KG1 (cell line): ENCODE data around the gene SFXN4.
"Not testable (repeated sequence)": the region's sequence is repeated elsewhere in the genome, so short reads cannot be mapped to it uniquely, and the experiment has no call there.

Experiments
- DNase-seq: peaks from one replicate; lab custom pipeline; 2025; lab: John Stamatoyannopoulos, UW

The SFXN4 gene

DNA sequence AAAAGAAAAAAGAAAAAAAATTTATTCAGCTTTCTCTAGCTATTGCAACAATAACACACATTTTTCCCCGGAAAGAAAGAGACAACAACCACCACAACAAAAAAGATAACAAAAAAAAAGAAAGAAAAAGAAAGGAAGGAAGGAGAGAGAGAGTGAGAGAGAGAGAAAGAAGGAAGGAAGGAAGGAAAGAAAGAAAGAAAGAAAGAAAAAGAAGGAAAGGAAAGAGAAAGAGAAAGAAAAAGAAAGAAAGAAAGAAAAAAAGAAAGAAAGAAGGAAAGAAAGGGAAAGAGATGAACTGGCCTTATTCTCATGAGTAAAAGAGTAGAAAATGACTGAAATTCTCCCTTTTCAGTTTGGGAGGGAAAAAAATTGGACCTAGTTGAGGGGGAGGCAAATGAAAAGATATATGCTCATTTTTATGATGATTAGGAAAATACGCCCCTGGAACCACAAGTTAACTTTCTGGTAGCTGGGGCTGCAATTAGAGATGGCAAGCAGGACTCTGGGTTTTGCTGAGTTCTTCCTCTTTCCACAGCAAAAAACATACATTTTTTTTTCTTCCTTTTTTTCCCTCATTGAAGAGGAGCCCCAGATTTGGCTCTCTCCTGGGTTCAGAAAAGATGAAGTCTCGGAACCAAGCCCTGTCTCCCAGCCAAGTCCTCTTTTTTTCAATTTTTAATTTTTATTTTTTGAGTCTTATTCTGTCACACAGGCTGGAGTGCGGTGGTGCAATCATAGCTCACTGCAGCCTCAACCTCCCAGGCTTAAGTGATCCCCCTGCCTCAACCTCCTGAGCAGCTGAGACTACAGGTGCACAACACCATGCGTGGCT, 25.7 kb upstream of the SFXN4 start:
- no peak for DNase-seq

DNA sequence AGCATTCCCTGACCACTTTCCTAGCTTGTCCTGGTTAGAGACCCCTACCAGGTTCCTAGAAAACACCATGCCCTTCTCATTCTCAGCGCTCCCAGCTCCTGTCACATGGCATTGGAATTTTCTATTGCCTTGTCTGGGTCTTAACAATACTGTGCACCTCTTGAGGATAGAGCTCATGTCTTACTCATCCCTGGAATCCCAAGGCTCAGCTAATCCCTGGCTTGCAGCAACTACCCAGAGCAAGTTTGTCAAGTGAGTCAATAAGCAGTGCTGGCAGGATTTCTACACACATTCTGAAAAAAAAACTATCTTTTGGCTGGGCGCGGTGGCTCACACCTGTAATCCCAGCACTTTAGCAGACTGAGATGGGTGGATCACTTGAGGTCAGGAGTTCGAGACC, 24.8 kb upstream of the SFXN4 start:
- DNase-seq, result no peak

DNA sequence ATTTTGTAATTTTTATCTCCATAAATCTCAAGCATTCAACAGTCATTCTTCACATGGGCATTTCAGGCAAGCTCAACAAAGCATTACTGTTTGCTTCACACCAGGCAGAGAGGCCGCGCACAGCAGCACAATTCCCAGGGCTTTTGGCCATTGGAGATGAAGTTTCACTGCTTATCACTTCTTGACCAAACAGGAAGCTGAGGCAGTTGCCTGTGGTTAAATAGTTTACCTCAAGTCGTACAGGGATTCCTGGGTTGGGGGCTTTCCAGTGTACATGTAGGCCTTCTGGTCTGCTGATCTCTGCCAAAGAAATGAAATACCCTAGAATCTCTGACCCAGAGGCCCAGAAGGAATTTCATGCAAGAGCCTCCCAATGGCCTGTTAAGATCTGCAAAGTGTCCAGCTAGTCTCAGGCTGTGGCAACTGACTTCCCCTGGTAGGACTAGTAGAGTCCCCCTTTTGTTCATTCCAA, 24.3 kb upstream of the SFXN4 start:
- no peak for DNase-seq

DNA sequence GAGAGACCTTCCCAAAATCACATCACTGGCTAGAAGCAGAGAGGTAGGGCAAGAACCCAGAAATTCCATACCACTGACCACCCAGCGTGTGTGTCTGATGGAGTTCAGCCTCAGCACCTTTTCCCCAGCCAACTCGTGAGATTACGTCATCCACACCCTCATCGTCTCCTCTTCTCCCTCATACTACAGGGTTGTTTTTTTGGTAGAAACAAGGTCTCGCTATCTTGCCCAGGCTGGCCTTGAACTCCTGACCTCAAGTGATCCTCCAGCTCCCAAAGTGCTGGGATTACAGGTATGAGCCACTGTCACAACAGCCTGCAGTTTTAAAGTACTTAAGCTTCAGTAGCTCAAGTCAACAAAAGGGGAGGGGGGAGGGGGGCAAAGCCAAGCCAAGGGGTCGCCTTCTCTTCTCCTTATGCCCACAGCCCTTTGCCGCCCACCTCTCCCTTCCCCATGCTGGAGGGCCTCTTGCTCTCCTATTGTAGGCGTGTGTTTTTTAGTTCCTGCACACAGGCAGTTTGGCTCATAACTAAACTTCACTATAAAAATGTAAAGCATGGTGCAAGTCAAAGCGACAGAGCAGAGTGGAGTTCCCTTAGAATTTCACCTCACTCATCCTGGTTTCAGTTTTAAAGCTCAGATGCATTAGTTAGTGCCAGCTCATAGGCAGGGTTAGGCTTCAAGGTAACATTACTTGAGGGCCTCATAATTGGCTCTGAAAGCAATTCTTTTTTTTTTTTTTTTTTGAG, 18.3 kb upstream of the SFXN4 start:
- no peak for DNase-seq

DNA sequence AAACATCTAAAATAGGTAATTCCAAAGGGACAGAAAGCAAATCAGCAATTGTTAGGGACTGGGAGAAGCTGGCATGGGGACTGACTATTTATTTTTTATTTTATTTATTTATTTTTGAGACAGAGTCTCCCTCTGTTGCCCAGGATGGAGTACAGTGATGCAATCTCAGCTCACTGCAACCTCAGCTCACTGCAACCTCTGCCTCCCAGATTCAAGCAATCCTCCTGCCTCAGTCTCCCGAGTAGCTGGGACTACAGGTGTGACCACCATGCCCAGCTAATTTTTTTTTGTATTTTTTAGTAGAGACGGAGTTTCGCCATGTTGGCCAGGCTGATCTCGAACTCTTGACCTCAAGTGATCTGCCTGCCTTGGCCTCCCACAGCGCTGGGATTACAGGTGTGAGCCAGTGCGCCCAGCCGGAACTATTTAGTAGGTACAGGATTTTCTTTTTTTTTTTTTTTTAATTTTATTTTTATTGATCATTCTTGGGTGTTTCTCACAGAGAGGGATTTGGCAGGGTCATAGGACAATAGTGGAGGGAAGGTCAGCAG, 15.4 kb upstream of the SFXN4 start:
- DNase-seq, result not testable (repeated sequence)

DNA sequence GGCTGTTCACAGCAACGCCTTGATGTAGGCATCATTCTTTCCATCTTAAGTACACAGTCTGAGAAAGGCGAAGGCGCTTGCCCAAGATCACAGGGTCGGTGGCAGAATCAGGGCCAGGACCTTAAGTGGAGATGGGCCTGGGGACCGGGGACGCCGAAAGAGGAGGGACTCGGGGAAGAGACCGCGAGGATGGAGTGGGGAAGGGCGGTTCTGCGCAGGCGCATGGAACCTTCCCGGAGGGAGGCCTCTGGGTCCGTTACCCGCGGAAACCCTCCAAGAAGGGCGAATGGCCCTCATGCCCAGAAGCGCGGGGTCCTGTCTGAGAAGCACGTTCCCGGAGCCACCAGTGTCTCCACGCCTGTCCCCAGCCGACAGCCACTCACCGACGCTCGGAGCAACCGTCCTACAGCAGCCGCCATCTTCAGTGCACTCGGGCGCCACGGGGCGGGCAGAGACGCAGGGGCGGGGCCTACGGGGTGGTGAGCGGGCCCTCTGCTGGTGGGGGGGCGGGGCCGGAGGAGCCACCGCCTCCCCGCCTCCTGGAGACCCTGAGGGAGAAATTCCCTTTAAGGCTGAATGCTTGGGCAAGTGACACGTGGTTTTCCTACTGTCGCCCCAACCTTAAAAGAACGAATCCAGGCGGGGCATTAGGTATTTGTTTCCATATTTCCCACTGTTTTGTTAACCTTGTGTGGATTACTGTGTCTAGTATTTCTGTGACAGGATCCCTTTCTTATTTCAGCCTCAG, 13.0 kb upstream of the SFXN4 start, which contains the start of gene PRDX3:
TSS of gene PRDX3 (minus strand) at position 441 of the 748 bp plus-strand sequence. CDS start at position 419, 22 bp downstream.
- DNase-seq, result peak; percentile 83

DNA sequence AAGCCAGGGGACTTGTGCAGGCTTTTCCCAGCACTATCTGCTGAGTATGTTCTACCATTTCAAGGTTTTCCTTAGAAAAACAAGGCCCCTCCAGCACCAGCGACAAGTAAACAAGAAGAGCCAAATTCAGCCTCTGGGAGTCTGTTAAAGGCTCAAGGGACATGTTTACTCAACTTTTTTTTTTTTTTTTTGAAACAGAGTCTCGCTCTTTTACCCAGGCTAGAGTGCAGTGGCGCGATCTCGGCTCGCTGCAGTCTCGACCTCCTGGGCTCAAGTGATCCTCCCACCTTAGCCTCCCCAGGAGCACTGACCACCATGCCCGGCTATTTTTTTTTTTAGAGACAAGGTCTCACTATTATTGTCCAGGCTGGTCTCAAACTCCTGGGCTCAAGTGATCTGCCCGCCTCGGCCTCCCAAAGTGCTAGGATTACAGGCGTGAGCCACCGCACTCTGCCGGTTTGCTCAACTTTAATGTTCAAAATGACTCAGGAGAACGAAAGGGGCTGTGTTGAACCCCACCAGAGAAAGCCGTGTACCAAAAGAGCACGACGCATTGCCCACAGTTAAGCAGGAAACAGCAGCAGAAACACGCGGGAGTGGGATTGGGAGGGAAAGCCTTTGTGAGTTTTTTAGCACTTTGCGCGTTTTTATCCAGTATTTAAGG, 12.3 kb upstream of the SFXN4 start:
- no peak for DNase-seq

DNA sequence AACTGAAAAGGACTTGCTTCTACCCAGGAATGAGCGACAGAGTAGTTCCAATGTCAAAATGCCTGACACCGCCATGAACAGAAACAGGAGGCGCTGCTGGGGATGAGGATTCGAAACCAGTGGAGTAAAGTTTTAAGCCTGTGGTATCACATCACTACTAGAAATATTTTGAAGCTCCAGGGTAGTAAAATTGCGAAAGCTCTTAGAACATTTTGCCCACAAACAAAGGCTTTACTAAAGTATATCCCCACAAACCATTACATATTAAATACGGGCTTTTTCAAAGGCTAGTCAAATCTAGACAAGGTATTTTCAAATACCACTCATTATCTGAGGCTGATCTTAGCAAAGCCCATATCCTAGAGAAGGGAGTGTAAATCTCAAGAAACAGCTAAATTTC, 10.7 kb upstream of the SFXN4 start:
- no peak for DNase-seq

DNA sequence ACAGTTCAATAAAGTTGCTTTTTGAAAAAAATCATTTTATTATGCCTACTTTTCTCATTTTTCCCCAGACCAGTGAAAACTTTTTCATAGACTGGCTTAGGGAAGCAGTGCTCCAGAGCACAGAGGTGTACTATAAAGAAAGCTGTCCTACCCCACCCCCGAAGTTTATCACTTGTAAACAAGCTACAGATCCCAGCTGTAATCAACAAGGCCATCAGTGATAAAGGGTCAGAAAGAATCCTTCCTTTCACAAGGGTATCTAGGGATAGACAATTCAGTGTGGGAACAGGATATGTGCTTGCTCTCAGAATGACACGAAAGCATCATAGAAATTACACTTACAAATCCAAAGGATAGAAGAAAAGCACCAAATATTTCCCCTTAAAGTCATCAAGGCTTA, 8.6 kb upstream of the SFXN4 start:
- no peak for DNase-seq

DNA sequence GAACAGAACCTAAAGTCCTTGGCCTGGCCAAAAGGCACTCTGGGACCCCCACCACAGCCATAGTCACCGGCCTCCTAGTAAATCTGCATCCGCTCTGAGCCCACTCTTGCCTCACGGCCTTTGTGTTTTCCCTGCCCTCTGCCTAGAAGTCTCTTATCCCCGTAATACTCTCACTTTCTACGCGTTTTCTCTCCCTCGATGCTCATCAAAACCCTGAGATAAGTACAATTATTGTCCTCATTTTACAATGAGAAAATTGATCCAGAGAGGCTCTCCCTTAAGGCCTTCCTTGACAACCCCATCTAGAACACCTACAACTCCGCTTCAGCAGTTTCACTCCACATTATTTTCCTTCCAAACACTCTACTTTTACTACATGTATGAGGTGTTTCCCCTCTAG, 1.5 kb upstream of the SFXN4 start:
- no peak for DNase-seq

DNA sequence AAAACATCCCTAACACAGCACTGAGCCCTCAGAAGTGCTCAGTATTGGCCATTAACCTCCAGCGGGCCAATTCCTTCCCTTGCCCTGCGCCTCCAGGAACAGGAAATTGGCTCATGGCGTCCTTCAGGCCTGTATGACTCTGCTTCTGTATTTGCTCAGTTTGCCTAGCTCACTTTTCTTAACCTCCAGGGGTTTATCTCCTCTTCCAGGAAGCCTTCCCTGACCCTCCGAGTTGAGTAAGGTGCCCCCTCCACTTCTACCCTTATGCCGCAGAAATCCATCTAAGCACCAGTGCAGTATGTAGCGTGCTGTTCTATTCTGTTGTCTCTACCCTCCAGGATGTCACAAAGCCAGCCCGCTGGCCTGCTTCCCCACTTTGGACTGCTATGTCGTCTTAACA, 1.1 kb upstream of the SFXN4 start:
- no peak for DNase-seq

DNA sequence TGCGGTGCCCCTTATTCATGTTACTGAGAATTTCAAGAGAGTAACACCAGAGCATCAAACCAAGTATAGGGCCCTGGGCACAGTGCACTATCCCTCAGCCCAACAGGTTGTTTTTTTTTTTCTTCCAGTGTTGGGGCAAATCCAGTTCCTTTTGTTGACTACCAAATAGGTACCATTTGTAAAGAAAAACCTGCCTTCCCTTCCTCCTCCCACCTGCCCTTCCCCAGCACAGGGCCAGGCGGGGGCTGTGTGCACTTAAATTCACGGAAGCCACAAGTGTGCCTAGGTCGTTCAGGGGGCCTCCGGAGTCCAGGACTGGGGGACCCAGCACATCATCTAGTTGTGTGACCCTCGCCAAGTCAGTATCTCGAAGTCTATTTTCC, 595 bp upstream of the SFXN4 start:
- no peak for DNase-seq

DNA sequence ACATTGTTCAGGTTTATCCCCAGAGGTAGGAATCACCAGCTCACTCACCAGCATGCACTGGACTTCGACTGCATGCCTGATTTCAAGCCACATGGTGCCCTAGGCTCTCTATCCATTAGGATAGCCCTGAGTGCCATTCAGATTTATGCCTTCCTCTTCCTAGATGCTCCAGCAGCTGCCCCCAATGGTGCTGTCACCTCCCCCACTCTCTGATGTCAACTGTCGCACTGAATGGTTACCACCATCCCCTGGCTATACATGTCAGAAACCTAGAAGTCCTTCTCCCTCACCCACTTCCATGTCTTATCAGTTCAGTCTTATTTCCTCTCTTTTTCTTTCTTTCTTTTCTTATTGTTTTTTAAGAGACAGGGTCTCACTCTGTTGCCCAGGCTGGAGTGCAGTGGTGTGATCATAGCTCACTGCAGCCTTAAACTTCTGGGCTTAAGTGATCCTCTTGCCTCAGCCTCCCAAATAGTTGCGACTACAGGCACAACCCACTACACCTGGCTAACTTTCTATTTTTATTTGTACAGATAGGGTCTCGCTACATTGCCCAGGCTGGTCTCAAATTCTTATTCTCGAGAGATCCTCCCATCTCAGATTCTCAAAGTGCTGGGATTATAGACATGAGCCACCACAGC, 2.9 kb downstream of the SFXN4 start:
- no peak for DNase-seq

DNA sequence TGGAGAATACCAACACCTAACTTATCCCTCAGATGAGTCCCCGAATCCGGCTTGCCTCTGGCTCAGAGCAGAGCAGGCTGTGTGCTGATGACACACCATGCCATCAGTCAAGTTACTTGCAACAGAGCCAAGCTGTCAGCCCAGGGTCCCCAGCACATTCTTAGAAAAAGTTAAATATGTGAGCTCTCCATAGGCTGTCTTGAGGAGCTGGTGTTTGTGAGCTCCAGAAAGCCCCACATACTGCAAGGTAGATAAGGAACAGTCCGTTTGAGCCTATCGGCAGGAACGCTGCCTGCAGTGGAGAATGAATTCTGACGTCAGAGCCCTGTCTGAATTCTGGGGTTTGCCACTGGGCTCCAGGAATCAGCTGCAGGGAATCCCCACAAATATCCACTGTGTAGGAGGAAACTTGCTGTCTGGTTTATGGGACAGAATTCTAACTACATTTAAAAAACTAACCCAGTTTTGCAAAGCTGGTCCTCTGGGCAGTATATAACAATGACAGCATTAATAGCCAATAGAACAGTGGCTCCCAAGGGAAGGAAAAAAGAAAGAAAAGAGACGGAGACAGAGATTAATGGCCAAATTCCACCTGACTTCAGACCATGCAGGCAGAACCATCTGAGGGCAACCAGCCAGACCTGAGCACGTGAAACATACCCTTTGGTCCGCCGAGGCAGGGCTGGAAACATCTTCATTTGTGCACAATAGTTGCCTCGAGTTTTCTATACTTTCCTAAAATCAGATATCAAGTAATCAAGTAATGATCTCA, 3.6 kb downstream of the SFXN4 start:
- DNase-seq, result no peak

DNA sequence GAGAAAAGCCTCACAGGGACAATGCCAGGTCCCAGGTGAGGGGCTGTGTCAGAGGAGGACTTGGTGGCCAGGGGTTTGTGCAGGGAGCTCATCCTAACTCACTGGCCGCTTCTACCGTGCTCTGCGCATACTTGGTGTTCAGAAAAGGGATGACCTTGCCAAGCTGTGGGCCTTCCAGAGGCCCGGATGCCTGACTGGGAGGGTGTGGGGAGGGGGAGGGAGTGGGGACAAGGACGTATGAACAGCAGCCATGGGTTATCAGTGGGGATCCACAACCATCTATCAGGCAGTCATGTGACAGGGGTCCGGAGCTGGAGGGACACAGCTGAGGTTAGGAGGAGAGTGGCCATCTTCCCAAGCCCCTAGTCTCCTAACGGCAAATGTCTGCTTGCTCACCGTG, 6.2 kb downstream of the SFXN4 start:
- DNase-seq, result no peak

DNA sequence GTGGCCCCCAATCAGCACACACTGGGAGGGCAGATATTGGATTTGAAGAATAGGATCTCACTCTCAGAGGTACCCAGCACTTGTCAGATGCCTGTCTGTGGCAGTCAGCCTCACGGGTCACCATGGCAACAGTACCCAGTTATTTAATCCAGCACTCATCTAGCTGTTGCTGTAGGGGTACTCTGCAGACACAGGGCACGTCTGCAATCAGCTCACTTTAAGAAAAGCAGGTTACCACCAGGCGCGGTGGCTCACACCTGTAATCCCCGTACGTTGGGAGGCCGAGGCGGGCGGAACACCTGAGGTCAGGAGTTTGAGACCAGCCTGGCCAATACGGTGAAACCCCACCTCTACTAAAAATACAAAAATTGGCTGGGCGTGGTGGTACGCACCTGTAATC, 11.9 kb downstream of the SFXN4 start:
- no peak for DNase-seq

DNA sequence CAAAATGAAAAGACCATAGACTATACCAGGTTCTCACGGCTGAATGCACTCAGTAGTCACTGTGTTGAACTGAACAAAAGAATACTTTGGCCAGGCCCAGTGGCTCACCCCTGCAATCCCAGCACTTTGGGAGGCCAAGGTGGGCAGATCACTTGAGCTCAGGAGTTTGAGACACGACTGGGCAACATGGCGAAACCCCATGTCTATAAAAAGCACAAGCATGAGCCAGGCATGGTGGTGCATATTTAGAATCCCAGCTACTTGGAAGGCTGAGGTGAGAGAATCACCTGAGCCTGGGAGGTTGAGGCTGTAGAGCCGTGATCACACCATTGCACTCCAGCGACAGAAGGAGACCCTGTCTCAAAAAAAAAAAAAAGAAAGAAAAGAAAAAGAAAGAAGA, 12.5 kb downstream of the SFXN4 start:
- no peak for DNase-seq

DNA sequence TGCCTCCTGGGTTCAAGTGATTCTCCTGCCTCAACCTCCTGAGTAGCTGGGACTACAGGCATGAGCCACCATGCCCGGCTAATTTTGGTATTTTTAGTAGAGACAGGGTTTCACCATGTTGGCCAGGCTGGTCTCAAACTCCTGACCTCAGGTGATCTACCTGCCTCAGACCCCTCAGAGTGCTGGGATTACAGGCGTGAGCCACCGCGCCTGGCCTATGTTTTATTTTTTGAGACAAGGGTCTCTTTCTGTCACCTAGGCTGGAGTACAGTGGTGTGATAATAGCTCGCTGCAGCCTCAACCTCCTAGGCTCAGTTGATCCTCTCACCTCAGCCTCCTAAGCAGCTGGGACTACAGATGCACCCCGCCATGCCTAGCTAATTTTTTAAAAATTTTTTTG, 13.9 kb downstream of the SFXN4 start:
- DNase-seq, result not testable (repeated sequence)

DNA sequence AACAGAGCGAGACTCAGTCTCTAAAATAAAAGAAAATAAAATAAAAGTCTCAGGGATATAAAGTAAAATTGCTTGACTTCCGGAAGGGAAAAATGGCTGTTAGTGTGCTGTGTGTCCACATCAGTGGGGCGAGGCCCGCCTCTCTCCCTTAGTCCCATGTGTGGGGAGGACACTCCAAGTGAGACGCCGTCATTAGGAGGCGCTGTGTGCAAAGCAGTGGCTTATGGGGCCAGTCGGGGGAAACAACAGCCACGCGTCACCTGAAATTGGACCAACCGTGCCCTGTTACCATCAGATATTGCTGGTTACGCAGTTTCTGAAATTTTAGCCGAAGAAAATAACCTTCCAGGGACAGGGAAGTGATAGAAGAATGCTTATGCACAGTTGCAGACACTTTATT, 15.8 kb downstream of the SFXN4 start:
- DNase-seq, result no peak

DNA sequence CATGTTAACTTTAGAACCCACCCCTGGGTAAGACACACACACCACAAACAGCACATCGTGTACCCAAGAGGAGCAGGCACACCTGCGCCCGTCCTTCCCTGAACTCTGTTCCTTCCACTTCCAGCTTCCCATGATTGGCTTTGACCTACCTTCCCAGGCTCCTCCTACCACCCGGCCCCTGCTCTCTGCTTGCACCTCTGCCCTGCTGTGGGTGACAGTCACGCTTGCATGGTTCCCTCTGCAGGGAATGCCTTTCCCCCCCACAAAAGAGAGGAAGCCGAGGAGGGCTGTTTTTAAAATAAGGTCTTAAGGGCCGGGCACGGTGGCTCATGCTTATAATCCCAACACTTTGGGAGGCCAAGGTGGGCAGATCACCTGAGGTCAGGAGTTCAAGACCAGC, 16.4 kb downstream of the SFXN4 start:
- DNase-seq, result no peak
